GM18861 (cell line): ENCODE measurements around the gene COPB1.
"Not testable (repeated sequence)": the region's sequence is repeated elsewhere in the genome, so short reads cannot be mapped to it uniquely, and the experiment has no call there.

Experiments
- ATAC-seq: cut with Tn5 transposase; IDR thresholded peaks from one replicate; pipeline ENCODE4 v1.9.1; 2021; ENCODE audit not compliant: unreplicated experiment

COPB1 gene

GRCh38 chr11:14499560-14500180 is at the start of gene COPB1:
COPB1 (minus strand) TSS chr11:14499811; CDS start chr11:14498928, 883 bp downstream.
- ATAC-seq = peak; percentile 75

- no peak for ATAC-seq
These were observed 47.8 kb upstream of the COPB1 start for GRCh38 chr11:14547440-14547839.

GRCh38 chr11:14546672-14547071 is 47.1 kb upstream of the COPB1 start:
- ATAC-seq = no peak

GRCh38 chr11:14544611-14545010 is 45.0 kb upstream of the COPB1 start:
- peak; percentile 87 for ATAC-seq

GRCh38 chr11:14543260-14543659 is 43.6 kb upstream of the COPB1 start:
- no peak for ATAC-seq

- ATAC-seq = no peak
These were observed 42.7 kb upstream of the COPB1 start for GRCh38 chr11:14542324-14542723.

- ATAC-seq = no peak
These were observed 41.8 kb upstream of the COPB1 start for GRCh38 chr11:14541192-14541947.

- no peak for ATAC-seq
These were observed 40.4 kb upstream of the COPB1 start for GRCh38 chr11:14539982-14540421.

GRCh38 chr11:14538926-14539554 is 39.4 kb upstream of the COPB1 start:
- ATAC-seq = no peak

GRCh38 chr11:14538271-14538925 is 38.8 kb upstream of the COPB1 start:
- ATAC-seq = no peak

- ATAC-seq = peak; percentile 76
These were observed 37.6 kb upstream of the COPB1 start for GRCh38 chr11:14537134-14537599.

- not testable (repeated sequence) for ATAC-seq
These were observed 35.6 kb upstream of the COPB1 start for GRCh38 chr11:14535166-14535565.

- ATAC-seq = peak; percentile 48
These were observed 30.3 kb upstream of the COPB1 start for GRCh38 chr11:14529951-14530350.

- no peak for ATAC-seq
These were observed 29.7 kb upstream of the COPB1 start for GRCh38 chr11:14529321-14529720.

- no peak for ATAC-seq
These were observed 23.2 kb upstream of the COPB1 start for GRCh38 chr11:14522801-14523200.

- ATAC-seq = no peak
These were observed 22.6 kb upstream of the COPB1 start for GRCh38 chr11:14522245-14522644.

- ATAC-seq = no peak
These were observed 21.1 kb upstream of the COPB1 start for GRCh38 chr11:14520747-14521151.

- peak; percentile 91 for ATAC-seq
These were observed 20.5 kb upstream of the COPB1 start, which contains the start of gene PSMA1 for GRCh38 chr11:14519917-14520746. PSMA1 (minus strand) TSS chr11:14520386; CDS start chr11:14520299, 87 bp downstream.

GRCh38 chr11:14519597-14519916 is 19.9 kb upstream of the COPB1 start:
- no peak for ATAC-seq

- no peak for ATAC-seq
These were observed 19.2 kb upstream of the COPB1 start for GRCh38 chr11:14518820-14519219.

GRCh38 chr11:14513800-14514199 is 14.2 kb upstream of the COPB1 start:
- ATAC-seq = no peak
